ENCODE results near the gene DYRK1A.
"Not testable (repeated sequence)": the region's sequence is repeated elsewhere in the genome, so short reads cannot be mapped to it uniquely, and the experiment has no call there.

Gene DYRK1A

GRCh38 chr21:37537391-37537996 is 170.9 kb downstream of the DYRK1A start:
- peak overlapping the region; percentile 44 for H3K18ac ChIP-seq (ENCODE audit: low read length)
- H3K4me1 ChIP-seq (ENCODE audit: control insufficient read depth in 2 of 2, insufficient read depth in 1 of 2, low read depth in 1 of 2, low read length in 2 of 2): no peaks in the 10 kb centered on the region
- H3K14ac ChIP-seq (ENCODE audit: low read length): no peak overlapping the region
- no peak overlapping the region for H2BK15ac ChIP-seq (ENCODE audit: low read length)
- H3K9ac ChIP-seq (ENCODE audit: low read depth, low read length, poor library complexity): no peak overlapping the region
- H2BK5ac ChIP-seq (ENCODE audit: low read length): no peak overlapping the region
- H4K91ac ChIP-seq (ENCODE audit: low read depth, low read length, poor library complexity): no peak overlapping the region
- DNase-seq (ENCODE audit: low spot score): no peak
- H2AFZ ChIP-seq (ENCODE audit: low read length): no peak overlapping the region
- H3K4ac ChIP-seq (ENCODE audit: low read length): no peak overlapping the region
- H3K79me1 ChIP-seq (ENCODE audit: low read depth, low read length): no peaks in the 10 kb centered on the region
- H4K8ac ChIP-seq (ENCODE audit: low read depth, low read length): no peak overlapping the region
- no peak overlapping the region for H2AK5ac ChIP-seq (ENCODE audit: low read depth, low read length)
- H3K23ac ChIP-seq (ENCODE audit: low read depth, low read length, poor library complexity): no peak overlapping the region
- H3K4me2 ChIP-seq (ENCODE audit: insufficient read depth, low read length, poor library complexity, severe bottlenecking): no peak overlapping the region
- no CpG with 5 or more reads among the region's 4 CpGs for WGBS, 2 donors (ENCODE audit: extremely low coverage in 2 of 2, insufficient read length in 2 of 2, insufficient replicate concordance in 1 of 2)
- no peak overlapping the region for H3K27ac ChIP-seq (replicated peaks; ENCODE audit: low read length)
- no peak overlapping the region for H2BK12ac ChIP-seq (ENCODE audit: low read length)
- no peaks in the 10 kb centered on the region for H3K27me3 ChIP-seq (ENCODE audit: control insufficient read depth in 3 of 3, insufficient read depth in 3 of 3, low read depth in 1 of 3, low read length in 3 of 3)
- no peak overlapping the region for H2BK120ac ChIP-seq (ENCODE audit: low read depth, low read length)
- H3K4me3 ChIP-seq (ENCODE audit: low read length in 2 of 2): no peak overlapping the region
- H3K9me3 ChIP-seq (replicated peaks in 1 of 2; ENCODE audit: control insufficient read depth in 2 of 2, insufficient read depth in 1 of 2, low read depth in 1 of 2, low read length in 2 of 2): peaks cover 2 to 18% of the 10 kb centered on the region in 2 donors
- no peaks in the 10 kb centered on the region for H3K36me3 ChIP-seq (replicated peaks in 1 of 2; ENCODE audit: control insufficient read depth in 2 of 2, insufficient read depth in 2 of 2, low read length in 2 of 2)

GRCh38 chr21:37538971-37539590 is 172.5 kb downstream of the DYRK1A start:
- no peak overlapping the region for H2BK5ac ChIP-seq (ENCODE audit: low read length)
- H3K27me3 ChIP-seq (ENCODE audit: control insufficient read depth in 3 of 3, insufficient read depth in 3 of 3, low read depth in 1 of 3, low read length in 3 of 3): no peaks in the 10 kb centered on the region
- no peak overlapping the region for H3K4me3 ChIP-seq (ENCODE audit: low read length in 2 of 2)
- no peak overlapping the region for H3K9ac ChIP-seq (ENCODE audit: low read depth, low read length, poor library complexity)
- no CpG with 5 or more reads among the region's 5 CpGs for WGBS, 2 donors (ENCODE audit: extremely low coverage in 2 of 2, insufficient read length in 2 of 2, insufficient replicate concordance in 1 of 2)
- H3K18ac ChIP-seq (ENCODE audit: low read length): no peak overlapping the region
- H3K4me2 ChIP-seq (ENCODE audit: insufficient read depth, low read length, poor library complexity, severe bottlenecking): no peak overlapping the region
- no peak overlapping the region for H2AFZ ChIP-seq (ENCODE audit: low read length)
- peaks cover 2 to 19% of the 10 kb centered on the region in 2 donors for H3K9me3 ChIP-seq (replicated peaks in 1 of 2; ENCODE audit: control insufficient read depth in 2 of 2, insufficient read depth in 1 of 2, low read depth in 1 of 2, low read length in 2 of 2)
- no peaks in the 10 kb centered on the region for H3K4me1 ChIP-seq (ENCODE audit: control insufficient read depth in 2 of 2, insufficient read depth in 1 of 2, low read depth in 1 of 2, low read length in 2 of 2)
- H3K4ac ChIP-seq (ENCODE audit: low read length): no peak overlapping the region
- H4K91ac ChIP-seq (ENCODE audit: low read depth, low read length, poor library complexity): no peak overlapping the region
- DNase-seq (ENCODE audit: low spot score): no peak
- H3K14ac ChIP-seq (ENCODE audit: low read length): no peak overlapping the region
- H3K36me3 ChIP-seq (replicated peaks in 1 of 2; ENCODE audit: control insufficient read depth in 2 of 2, insufficient read depth in 2 of 2, low read length in 2 of 2): no peaks in the 10 kb centered on the region
- H4K8ac ChIP-seq (ENCODE audit: low read depth, low read length): no peak overlapping the region
- no peak overlapping the region for H3K23ac ChIP-seq (ENCODE audit: low read depth, low read length, poor library complexity)
- no peak overlapping the region for H2AK5ac ChIP-seq (ENCODE audit: low read depth, low read length)
- no peak overlapping the region for H2BK15ac ChIP-seq (ENCODE audit: low read length)
- H3K27ac ChIP-seq (replicated peaks; ENCODE audit: low read length): no peak overlapping the region
- H2BK12ac ChIP-seq (ENCODE audit: low read length): no peak overlapping the region
- H3K79me1 ChIP-seq (ENCODE audit: low read depth, low read length): no peaks in the 10 kb centered on the region
- no peak overlapping the region for H2BK120ac ChIP-seq (ENCODE audit: low read depth, low read length)

- not testable (repeated sequence) for H2AK5ac ChIP-seq (ENCODE audit: low read depth, low read length); H3K18ac ChIP-seq (ENCODE audit: low read length); H3K4me2 ChIP-seq (ENCODE audit: insufficient read depth, low read length, poor library complexity, severe bottlenecking); H3K4me3 ChIP-seq (ENCODE audit: low read length in 2 of 2); H3K4me1 ChIP-seq (ENCODE audit: control insufficient read depth in 2 of 2, insufficient read depth in 1 of 2, low read depth in 1 of 2, low read length in 2 of 2); H3K9ac ChIP-seq (ENCODE audit: low read depth, low read length, poor library complexity); H3K4ac ChIP-seq (ENCODE audit: low read length); H3K27me3 ChIP-seq (ENCODE audit: control insufficient read depth in 3 of 3, insufficient read depth in 3 of 3, low read depth in 1 of 3, low read length in 3 of 3); H4K8ac ChIP-seq (ENCODE audit: low read depth, low read length); H3K27ac ChIP-seq (replicated peaks; ENCODE audit: low read length); H2BK15ac ChIP-seq (ENCODE audit: low read length); H2BK5ac ChIP-seq (ENCODE audit: low read length); H3K23ac ChIP-seq (ENCODE audit: low read depth, low read length, poor library complexity); H3K79me1 ChIP-seq (ENCODE audit: low read depth, low read length); H2BK12ac ChIP-seq (ENCODE audit: low read length); H3K14ac ChIP-seq (ENCODE audit: low read length); H4K91ac ChIP-seq (ENCODE audit: low read depth, low read length, poor library complexity); H3K36me3 ChIP-seq (replicated peaks in 1 of 2; ENCODE audit: control insufficient read depth in 2 of 2, insufficient read depth in 2 of 2, low read length in 2 of 2); H2BK120ac ChIP-seq (ENCODE audit: low read depth, low read length); H2AFZ ChIP-seq (ENCODE audit: low read length); DNase-seq (ENCODE audit: low spot score)
- H3K9me3 ChIP-seq (replicated peaks in 1 of 2; ENCODE audit: control insufficient read depth in 2 of 2, insufficient read depth in 1 of 2, low read depth in 1 of 2, low read length in 2 of 2): peaks cover 2 to 10% of the 10 kb centered on the region in 2 donors
- no CpG with 5 or more reads among the region's 2 CpGs for WGBS, 2 donors (ENCODE audit: extremely low coverage in 2 of 2, insufficient read length in 2 of 2, insufficient replicate concordance in 1 of 2)
Measured at GRCh38 chr21:37541128-37541527, 174.6 kb downstream of the DYRK1A start.

GRCh38 chr21:37542512-37542911 is 175.9 kb downstream of the DYRK1A start:
- Histone ChIP-seq H3K9ac (ENCODE audit: low read depth, low read length, poor library complexity) (no peak overlapping the region), H3K18ac (ENCODE audit: low read length) (no peak overlapping the region), H3K4me2 (ENCODE audit: insufficient read depth, low read length, poor library complexity, severe bottlenecking) (no peak overlapping the region), H2AFZ (ENCODE audit: low read length) (no peak overlapping the region), H3K4ac (ENCODE audit: low read length) (no peak overlapping the region), H4K91ac (ENCODE audit: low read depth, low read length, poor library complexity) (no peak overlapping the region), H3K4me3 (ENCODE audit: low read length in 2 of 2) (no peak overlapping the region), H3K79me1 (ENCODE audit: low read depth, low read length) (no peaks in the 10 kb centered on the region), H2BK12ac (ENCODE audit: low read length) (no peak overlapping the region), H2AK5ac (ENCODE audit: low read depth, low read length) (no peak overlapping the region), H3K36me3 (replicated peaks in 1 of 2; ENCODE audit: control insufficient read depth in 2 of 2, insufficient read depth in 2 of 2, low read length in 2 of 2) (no peaks in the 10 kb centered on the region), H2BK15ac (ENCODE audit: low read length) (no peak overlapping the region), H3K27me3 (ENCODE audit: control insufficient read depth in 3 of 3, insufficient read depth in 3 of 3, low read depth in 1 of 3, low read length in 3 of 3) (no peaks in the 10 kb centered on the region), H3K23ac (ENCODE audit: low read depth, low read length, poor library complexity) (no peak overlapping the region), H3K9me3 (replicated peaks in 1 of 2; ENCODE audit: control insufficient read depth in 2 of 2, insufficient read depth in 1 of 2, low read depth in 1 of 2, low read length in 2 of 2) (peaks cover 0 to 3% of the 10 kb centered on the region in 2 donors), H2BK5ac (ENCODE audit: low read length) (no peak overlapping the region), H3K27ac (replicated peaks; ENCODE audit: low read length) (no peak overlapping the region), H3K4me1 (ENCODE audit: control insufficient read depth in 2 of 2, insufficient read depth in 1 of 2, low read depth in 1 of 2, low read length in 2 of 2) (no peaks in the 10 kb centered on the region), H3K14ac (ENCODE audit: low read length) (no peak overlapping the region), H4K8ac (ENCODE audit: low read depth, low read length) (no peak overlapping the region), H2BK120ac (ENCODE audit: low read depth, low read length) (no peak overlapping the region)
- DNase-seq (ENCODE audit: low spot score): no peak
- WGBS, 2 donors (ENCODE audit: extremely low coverage in 2 of 2, insufficient read length in 2 of 2, insufficient replicate concordance in 1 of 2): no CpG with 5 or more reads among the region's 1 CpG

Measured in neuronal stem cell (in vitro differentiated cells).